GM12878 (cell line): ENCODE results near the gene MAML2.

Source experiments
- CBFB ChIP-seq: IDR thresholded peaks from 2 replicates; pipeline ENCODE4 v1.6.1; 2016; ENCODE audit warnings: antibody characterized with exemption, low read depth
- CEBPB ChIP-seq, 2 experiments: fragments of 150-350 bp in 1 of 2; IDR thresholded peaks; 2 replicates each; pipeline ENCODE4 v1.6.1; 2012 to 2014; ENCODE audit warnings: low read depth in 2 of 2, low read length in 2 of 2, borderline replicate concordance in 1 of 2, inconsistent platforms in 1 of 2
- CTCF ChIP-seq, 3 experiments: IDR thresholded peaks in 2 of 3; conservative IDR thresholded peaks in 1 of 3; 2 replicates each; pipeline ENCODE4 v1.5.1; 2011; ENCODE audit warnings: low read depth in 3 of 3, low read length in 3 of 3, mild to moderate bottlenecking in 3 of 3, control low read depth in 2 of 3, moderate library complexity in 2 of 3, inconsistent platforms in 1 of 3, mixed read lengths in 1 of 3; ENCODE audit not compliant: control insufficient read depth in 2 of 3, insufficient read depth in 1 of 3; ENCODE audit errors: extremely low read depth in 1 of 3
- GABPA ChIP-seq: IDR thresholded peaks from 2 replicates; pipeline ENCODE4 v1.6.1; 2014; ENCODE audit warnings: antibody characterized with exemption, low read depth, mild to moderate bottlenecking, inconsistent platforms
- POLR2A ChIP-seq: IDR thresholded peaks from 2 replicates; pipeline ENCODE4 v1.6.1; 2011; ENCODE audit warnings: low read depth, mild to moderate bottlenecking, low read length
- RCOR1 ChIP-seq: conservative IDR thresholded peaks from 2 replicates; pipeline ENCODE4 v1.6.1; 2012; ENCODE audit warnings: low read depth, low read length, improper control_type of control experiment
- REST ChIP-seq: IDR thresholded peaks from 2 replicates; pipeline ENCODE4 v1.6.1; 2012; ENCODE audit warnings: mild to moderate bottlenecking, low read depth, low read length
- STAT1 ChIP-seq: fragments of 450-650 bp; conservative IDR thresholded peaks from 2 replicates; pipeline ENCODE4 v1.6.1; 2014; ENCODE audit warnings: antibody characterized with exemption, mild to moderate bottlenecking
- TAF1 ChIP-seq: IDR thresholded peaks from 2 replicates; pipeline ENCODE4 v1.6.1; 2011; ENCODE audit warnings: mild to moderate bottlenecking, low read depth, low read length, borderline replicate concordance

GRCh38 chr11:96137373-96137772 is 205.6 kb downstream of the MAML2 start:
- TF ChIP-seq REST (no peak), CBFB (no peak), RCOR1 (no peak), CTCF (IDR thresholded peaks at IDR 0.05 in 2 of 3, conservative IDR thresholded peaks at IDR 0.05 in 1 of 3; ENCODE audit: control insufficient read depth in 2 of 3, extremely low read depth in 1 of 3, insufficient read depth in 1 of 3, low read depth in 3 of 3, low read length in 3 of 3) (no peak), CEBPB (IDR thresholded peaks at IDR 0.05; ENCODE audit: borderline replicate concordance in 1 of 2, low read depth in 2 of 2, low read length in 2 of 2) (no peak), POLR2A (no peak), TAF1 (no peak), GABPA (no peak), STAT1 (no peak)
